Neural progenitor cell (in vitro differentiated cells): ENCODE data around the gene KDM5B. TPM values are rescaled to one million over a fixed set of nuclear protein-coding genes. Genes with fewer than 3 reads are reported as not detected.

Source experiments
- DNase-seq: peaks from one replicate; pipeline ENCODE4 v3.0.0-alpha.2; 2016; ENCODE audit warnings: low spot score
- H2AFZ ChIP-seq: fragments of 200-600 bp; sonication (generic); replicated peaks from 2 replicates; pipeline ENCODE4 v1.6.1; 2016; ENCODE audit warnings: antibody characterized with exemption
- H3F3A ChIP-seq: fragments of 200-600 bp; sonication (generic); 2 replicates; pipeline ENCODE4 v1.6.1; 2016; ENCODE audit warnings: antibody characterized with exemption, low read depth
- H3K27ac ChIP-seq: fragments of 200-600 bp; sonication (generic); 2 replicates; pipeline ENCODE4 v1.5.1; 2016; ENCODE audit warnings: mild to moderate bottlenecking
- H3K27me3 ChIP-seq: fragments of 200-600 bp; sonication (generic); 2 replicates; pipeline ENCODE4 v1.6.1; 2016; ENCODE audit warnings: mild to moderate bottlenecking, moderate library complexity
- H3K36me3 ChIP-seq: fragments of 200-600 bp; sonication (generic); 2 replicates; pipeline ENCODE4 v1.5.1; 2016
- H3K4me1 ChIP-seq: fragments of 200-600 bp; sonication (generic); 2 replicates; pipeline ENCODE4 v1.6.1; 2016; ENCODE audit warnings: mixed run types
- H3K4me2 ChIP-seq: fragments of 200-600 bp; sonication (generic); 2 replicates; pipeline ENCODE4 v1.6.1; 2016
- H3K4me3 ChIP-seq: fragments of 200-600 bp; sonication (generic); 2 replicates; pipeline ENCODE4 v1.5.1; 2016
- H3K79me2 ChIP-seq: fragments of 200-600 bp; sonication (generic); 2 replicates; pipeline ENCODE4 v1.6.1; 2016; ENCODE audit warnings: low read depth
- H3K9ac ChIP-seq: fragments of 200-600 bp; sonication (generic); 2 replicates; pipeline ENCODE4 v1.6.1; 2016
- H3K9me3 ChIP-seq: fragments of 200-600 bp; sonication (generic); 2 replicates; pipeline ENCODE4 v1.5.1; 2016; ENCODE audit warnings: low read depth
- H4K20me1 ChIP-seq: fragments of 200-600 bp; sonication (generic); 2 replicates; pipeline ENCODE4 v1.6.1; 2016; ENCODE audit warnings: low read depth
- H3K27ac Mint-ChIP-seq: 3 replicates; pipeline ENCODE4 v1.8.0; 2021; ENCODE audit warnings: mixed read lengths
- H3K27me3 Mint-ChIP-seq: 2 replicates; pipeline ENCODE4 v1.8.0; 2022; ENCODE audit warnings: low read depth, mild to moderate bottlenecking, inconsistent platforms, moderate library complexity, mixed read lengths; ENCODE audit not compliant: insufficient read depth
- H3K36me3 Mint-ChIP-seq: 3 replicates; pipeline ENCODE4 v1.8.0; 2021; ENCODE audit warnings: mixed read lengths
- H3K4me1 Mint-ChIP-seq: 3 replicates; pipeline ENCODE4 v1.8.0; 2021; ENCODE audit warnings: mixed read lengths
- H3K4me3 Mint-ChIP-seq: 3 replicates; pipeline ENCODE4 v1.8.0; 2021; ENCODE audit warnings: mild to moderate bottlenecking, moderate library complexity, mixed read lengths
- H3K9me3 Mint-ChIP-seq: 3 replicates; pipeline ENCODE4 v1.8.0; 2020; ENCODE audit warnings: mixed read lengths
- CTCF ChIP-seq: fragments of 200-600 bp; sonication (generic); IDR thresholded peaks from 2 replicates; pipeline ENCODE4 v1.5.1; 2017; ENCODE audit warnings: antibody characterized with exemption, mild to moderate bottlenecking
- EZH2 ChIP-seq: fragments of 200-600 bp; sonication (generic); IDR thresholded peaks from 2 replicates; pipeline ENCODE4 v1.6.1; 2017; ENCODE audit warnings: antibody characterized with exemption, mild to moderate bottlenecking, moderate library complexity
- EZH2phosphoT487 ChIP-seq: fragments of 200-600 bp; sonication (generic); IDR thresholded peaks from 2 replicates; pipeline ENCODE4 v1.6.1; 2017; ENCODE audit warnings: antibody characterized with exemption
- total RNA-seq: library from RNA; depleted of rRNA; stranded (reverse); fragments of >200 nt; gene quantifications from 2 replicates; pipeline ENCODE4 v1.2.3, GENCODE V29; 2015; ENCODE audit warnings: low replicate concordance

The KDM5B gene
- total RNA-seq, 1 donor from 2014 or later = 283 TPM

- Mint-ChIP-seq H3K27ac (no peak overlapping the region), H3K4me3 (peak overlapping the region; percentile 79), H3K27me3 (peaks cover 45% of the 10 kb centered on the region), H3K4me1 (peaks cover 30% of the 10 kb centered on the region), H3K9me3 (no peaks in the 10 kb centered on the region), H3K36me3 (no peaks in the 10 kb centered on the region)
- peak; percentile 62 for DNase-seq
- peaks cover 34% of the 10 kb centered on the region for H3K4me1 ChIP-seq
- H3K27me3 ChIP-seq = peaks cover 72% of the 10 kb centered on the region
- TF ChIP-seq EZH2 (no peak), EZH2phosphoT487 (no peak), CTCF (no peak)
- H3F3A ChIP-seq = peaks cover 23% of the 10 kb centered on the region
- no peaks in the 10 kb centered on the region for H3K9me3 ChIP-seq
- no peak overlapping the region for H3K27ac ChIP-seq
- peaks cover 12% of the 10 kb centered on the region for H4K20me1 ChIP-seq
- H3K79me2 ChIP-seq = no peaks in the 10 kb centered on the region
- peak overlapping the region; percentile 99 for H3K4me2 ChIP-seq
- H3K9ac ChIP-seq = no peak overlapping the region
- no peaks in the 10 kb centered on the region for H3K36me3 ChIP-seq
- peak overlapping the region; percentile 89 for H2AFZ ChIP-seq
- H3K4me3 ChIP-seq = peak overlapping the region; percentile 60
Measured at GRCh38 chr1:202709276-202710041, 98.8 kb downstream of the KDM5B start.

- Histone ChIP-seq H3K27ac (no peak overlapping the region), H3K4me2 (peak overlapping the region; percentile 99), H3K9ac (no peak overlapping the region), H3K36me3 (no peaks in the 10 kb centered on the region), H3K4me3 (no peak overlapping the region), H3K9me3 (no peaks in the 10 kb centered on the region), H4K20me1 (peaks cover 12% of the 10 kb centered on the region), H3K4me1 (peaks cover 34% of the 10 kb centered on the region), H3F3A (peaks cover 23% of the 10 kb centered on the region), H3K27me3 (peaks cover 76% of the 10 kb centered on the region), H3K79me2 (no peaks in the 10 kb centered on the region), H2AFZ (no peak overlapping the region)
- Mint-ChIP-seq H3K4me3 (peak overlapping the region; percentile 78), H3K9me3 (no peaks in the 10 kb centered on the region), H3K36me3 (no peaks in the 10 kb centered on the region), H3K4me1 (peaks cover 34% of the 10 kb centered on the region), H3K27ac (no peak overlapping the region), H3K27me3 (peaks cover 45% of the 10 kb centered on the region)
- DNase-seq = no peak
- TF ChIP-seq CTCF = no peak
- no peak for TF ChIP-seq EZH2
- no peak for TF ChIP-seq EZH2phosphoT487
Measured at GRCh38 chr1:202708456-202709275, 99.6 kb downstream of the KDM5B start.

GRCh38 chr1:202706851-202707250 is 101.4 kb downstream of the KDM5B start:
- Mint-ChIP-seq H3K36me3 (no peaks in the 10 kb centered on the region), H3K27ac (no peak overlapping the region), H3K4me3 (peak overlapping the region; percentile 60), H3K4me1 (peaks cover 26% of the 10 kb centered on the region), H3K9me3 (no peaks in the 10 kb centered on the region), H3K27me3 (peaks cover 49% of the 10 kb centered on the region)
- Histone ChIP-seq H3K9me3 (no peaks in the 10 kb centered on the region), H3K4me3 (no peak overlapping the region), H3K27ac (no peak overlapping the region), H3K79me2 (no peaks in the 10 kb centered on the region), H3K27me3 (peaks cover 83% of the 10 kb centered on the region), H4K20me1 (peaks cover 6% of the 10 kb centered on the region), H3F3A (peaks cover 11% of the 10 kb centered on the region), H3K36me3 (no peaks in the 10 kb centered on the region), H3K4me1 (peaks cover 23% of the 10 kb centered on the region), H2AFZ (no peak overlapping the region), H3K9ac (no peak overlapping the region), H3K4me2 (no peak overlapping the region)
- TF ChIP-seq EZH2phosphoT487 = no peak
- no peak for TF ChIP-seq CTCF
- no peak for TF ChIP-seq EZH2
- no peak for DNase-seq
